Keratinocyte (primary cell): ENCODE data around the gene FGF21.

Experiments
- CTCF ChIP-seq, 3 experiments: IDR thresholded peaks in 1 of 3; conservative IDR thresholded peaks in 1 of 3; optimal IDR thresholded peaks in 1 of 3; 2 replicates in 2 of 3; 3 replicates in 1 of 3; pipeline versions ENCODE3 to v1.5.1; 2011; ENCODE audit warnings: low read length in 3 of 3, mild to moderate bottlenecking in 3 of 3, moderate library complexity in 2 of 3, control low read depth in 1 of 3, inconsistent platforms in 1 of 3; ENCODE audit not compliant: insufficient read depth in 2 of 3; ENCODE audit errors: extremely low read depth in 1 of 3
- EZH2 ChIP-seq: IDR thresholded peaks from one replicate; pipeline ENCODE4 v1.6.1; 2012; ENCODE audit warnings: inconsistent platforms, mild to moderate bottlenecking, low read length, moderate library complexity

- TF ChIP-seq CTCF (optimal IDR thresholded peaks at IDR 0.05 in 1 of 3, IDR thresholded peaks at IDR 0.05 in 1 of 3, conservative IDR thresholded peaks at IDR 0.05 in 1 of 3; ENCODE audit: extremely low read depth in 1 of 3, insufficient read depth in 2 of 3, low read length in 3 of 3), result no peak
- no peak for TF ChIP-seq EZH2
These were observed 23.9 kb upstream of the FGF21 start for GRCh38 chr19:48731452-48731851.
